Measurements from ENCODE around the gene OTULINL.

The OTULINL gene

GRCh38 chr5:14611737-14612136 is 30.1 kb downstream of the OTULINL start:
- H3K4me3 ChIP-seq (ENCODE audit: low read depth, low read length) = no peak overlapping the region
- H3K9me3 ChIP-seq = no peaks in the 10 kb centered on the region
- no peak for TF ChIP-seq CTCF (IDR thresholded peaks at IDR 0.05; ENCODE audit: low read depth, low read length)
- H3K4me1 ChIP-seq = no peaks in the 10 kb centered on the region
- peaks cover 37% of the 10 kb centered on the region for H3K36me3 ChIP-seq
- H3K27me3 ChIP-seq = no peaks in the 10 kb centered on the region
- DNase-seq = no peak

- Histone ChIP-seq H3K4me3 (ENCODE audit: low read depth, low read length) (no peak overlapping the region), H3K27me3 (no peaks in the 10 kb centered on the region), H3K36me3 (peaks cover 16% of the 10 kb centered on the region), H3K4me1 (peaks cover 2% of the 10 kb centered on the region; the same call in 1 of the 2 replicates), H3K9me3 (no peaks in the 10 kb centered on the region)
- TF ChIP-seq CTCF (IDR thresholded peaks at IDR 0.05; ENCODE audit: low read depth, low read length) = no peak
- DNase-seq = no peak
These were observed 32.9 kb downstream of the OTULINL start for GRCh38 chr5:14614490-14614889.

- no peak overlapping the region for H3K4me3 ChIP-seq (ENCODE audit: low read depth, low read length)
- H3K9me3 ChIP-seq = no peaks in the 10 kb centered on the region
- DNase-seq = no peak
- TF ChIP-seq CTCF (IDR thresholded peaks at IDR 0.05; ENCODE audit: low read depth, low read length) = no peak
- H3K36me3 ChIP-seq = peaks cover 16% of the 10 kb centered on the region
- H3K27me3 ChIP-seq = no peaks in the 10 kb centered on the region
- peaks cover 2% of the 10 kb centered on the region; the same call in 1 of the 2 replicates for H3K4me1 ChIP-seq
These were observed 33.8 kb downstream of the OTULINL start for GRCh38 chr5:14615365-14615764.

- no peak for TF ChIP-seq CTCF (IDR thresholded peaks at IDR 0.05; ENCODE audit: low read depth, low read length)
- peak; percentile 23 for DNase-seq
- no peaks in the 10 kb centered on the region for H3K9me3 ChIP-seq
- no peak overlapping the region for H3K4me3 ChIP-seq (ENCODE audit: low read depth, low read length)
- peaks cover 16% of the 10 kb centered on the region for H3K36me3 ChIP-seq
- H3K4me1 ChIP-seq = peaks cover 2% of the 10 kb centered on the region; the same call in 1 of the 2 replicates
- H3K27me3 ChIP-seq = no peaks in the 10 kb centered on the region
These were observed 35.8 kb downstream of the OTULINL start for GRCh38 chr5:14617441-14617840.

- no peak for DNase-seq
- Histone ChIP-seq H3K27me3 (no peaks in the 10 kb centered on the region), H3K4me1 (peaks cover 3% of the 10 kb centered on the region), H3K36me3 (no peaks in the 10 kb centered on the region), H3K4me3 (ENCODE audit: low read depth, low read length) (no peak overlapping the region), H3K9me3 (no peaks in the 10 kb centered on the region)
- TF ChIP-seq CTCF (IDR thresholded peaks at IDR 0.05; ENCODE audit: low read depth, low read length) = no peak
These were observed 45.7 kb downstream of the OTULINL start for GRCh38 chr5:14627270-14627669.

GRCh38 chr5:14628346-14628745 is 46.8 kb downstream of the OTULINL start:
- Histone ChIP-seq H3K4me1 (peaks cover 3% of the 10 kb centered on the region), H3K9me3 (no peaks in the 10 kb centered on the region), H3K4me3 (ENCODE audit: low read depth, low read length) (no peak overlapping the region), H3K27me3 (no peaks in the 10 kb centered on the region), H3K36me3 (no peaks in the 10 kb centered on the region)
- no peak for DNase-seq
- TF ChIP-seq CTCF (IDR thresholded peaks at IDR 0.05; ENCODE audit: low read depth, low read length) = no peak
